GM18907 (cell line): ENCODE results near the gene ARMS2.

Source experiments
- ATAC-seq: cut with Tn5 transposase; IDR thresholded peaks from one replicate; pipeline ENCODE4 v1.9.1; 2021; ENCODE audit warnings: mild to moderate bottlenecking, moderate library complexity; ENCODE audit not compliant: unreplicated experiment

Gene ARMS2

DNA sequence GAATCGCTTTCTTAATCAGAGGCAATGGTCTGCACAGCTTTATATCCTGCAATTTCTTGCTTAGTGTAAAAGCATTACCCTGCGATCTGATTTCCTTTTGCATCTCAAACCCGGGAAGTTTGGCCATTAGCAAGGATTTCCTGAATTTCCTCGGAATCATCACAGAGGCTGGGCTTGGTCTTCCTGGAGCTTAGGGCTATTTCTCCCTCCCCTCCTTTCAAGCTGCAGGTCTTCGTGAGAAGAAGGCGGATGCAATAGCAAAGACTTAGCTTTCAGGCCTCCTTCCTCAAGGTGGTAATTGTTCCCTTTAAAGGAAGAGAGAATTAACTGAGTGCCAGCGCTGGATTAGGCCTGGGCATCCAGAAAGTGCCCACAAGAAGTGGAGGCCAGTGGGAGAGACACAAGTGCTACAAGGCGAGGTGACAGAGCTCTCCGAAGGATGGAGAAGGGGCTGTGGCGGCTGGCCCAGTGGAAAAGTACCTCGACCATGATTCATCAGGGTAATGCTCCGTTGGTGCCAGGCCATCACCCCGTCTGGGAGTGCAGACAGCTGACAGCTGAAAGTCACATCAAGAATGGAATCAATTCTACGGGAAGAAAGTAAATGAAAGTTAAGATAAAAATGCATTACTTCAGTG, 4.0 kb upstream of the ARMS2 start:
- ATAC-seq, result no peak

DNA sequence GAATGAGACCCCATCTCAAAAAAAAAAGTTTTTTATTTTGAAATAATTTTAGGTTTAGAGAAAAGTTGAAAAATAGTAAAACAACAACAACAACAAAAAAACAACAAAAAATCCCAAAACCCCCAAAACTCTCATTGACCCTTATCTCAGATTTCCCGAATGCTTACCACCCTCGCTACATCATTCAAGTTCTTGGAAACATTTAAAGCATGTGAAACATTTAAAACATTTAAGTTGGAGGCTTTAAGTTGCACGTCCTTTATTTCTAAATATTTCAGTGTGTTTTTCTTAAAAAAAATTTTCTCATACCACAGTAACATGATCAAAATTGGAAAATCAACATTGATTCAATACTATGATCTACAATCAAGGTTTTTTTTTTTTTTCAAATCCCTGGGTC, 382 bp upstream of the ARMS2 start:
- no peak for ATAC-seq

DNA sequence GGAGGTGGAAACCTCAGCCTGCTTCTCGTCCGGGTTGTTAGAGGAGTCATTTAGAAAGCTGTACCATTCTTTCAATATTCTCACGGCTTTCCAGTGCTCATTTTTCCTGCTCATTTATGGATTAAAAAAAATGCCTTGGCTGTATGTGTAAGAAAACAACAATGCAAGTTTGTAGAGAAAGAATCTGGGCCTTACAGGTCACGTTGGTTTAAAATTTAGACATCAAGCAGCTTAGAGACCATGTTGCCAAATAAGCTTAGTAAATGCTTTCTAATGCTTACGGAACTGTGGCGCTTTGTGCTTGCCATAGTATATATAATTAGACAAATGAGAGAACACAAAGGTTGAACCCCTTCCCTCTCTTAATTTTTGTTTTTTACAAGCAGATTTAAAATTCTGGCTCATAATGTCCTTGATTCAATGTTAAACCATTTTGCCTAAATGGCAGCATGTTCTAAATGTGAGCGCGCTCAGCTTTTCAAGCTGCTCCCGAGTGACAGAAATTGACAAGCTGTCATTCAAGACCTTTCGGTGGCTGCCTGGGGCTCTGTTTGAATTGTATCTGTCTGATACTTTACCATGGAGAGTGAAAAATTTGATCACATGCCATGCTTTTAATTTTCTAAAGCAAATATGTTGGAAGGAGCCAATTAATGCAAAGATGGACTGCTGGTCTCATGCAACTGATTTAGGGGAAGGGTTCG, 1.1 kb downstream of the ARMS2 start:
- ATAC-seq, result no peak

DNA sequence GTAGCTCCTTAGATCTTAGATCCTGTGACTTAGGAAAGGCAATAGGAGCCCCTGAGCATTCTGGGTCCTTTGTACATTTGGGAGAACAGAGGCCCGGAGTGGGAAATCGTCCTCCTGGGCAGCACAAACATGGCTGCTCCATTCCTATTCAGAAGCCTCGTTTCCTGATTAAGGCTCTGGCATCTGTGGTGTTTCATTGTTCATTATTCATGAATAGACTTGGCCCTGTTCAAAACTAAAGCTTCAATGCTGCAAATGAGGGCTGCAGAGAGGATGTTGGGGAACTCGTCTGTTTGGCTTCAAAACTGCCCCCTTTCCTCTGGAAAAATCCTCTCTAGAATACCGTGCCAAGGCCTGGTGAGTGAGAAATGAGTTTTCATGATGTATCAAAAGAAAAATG, 3.5 kb downstream of the ARMS2 start:
- no peak for ATAC-seq

DNA sequence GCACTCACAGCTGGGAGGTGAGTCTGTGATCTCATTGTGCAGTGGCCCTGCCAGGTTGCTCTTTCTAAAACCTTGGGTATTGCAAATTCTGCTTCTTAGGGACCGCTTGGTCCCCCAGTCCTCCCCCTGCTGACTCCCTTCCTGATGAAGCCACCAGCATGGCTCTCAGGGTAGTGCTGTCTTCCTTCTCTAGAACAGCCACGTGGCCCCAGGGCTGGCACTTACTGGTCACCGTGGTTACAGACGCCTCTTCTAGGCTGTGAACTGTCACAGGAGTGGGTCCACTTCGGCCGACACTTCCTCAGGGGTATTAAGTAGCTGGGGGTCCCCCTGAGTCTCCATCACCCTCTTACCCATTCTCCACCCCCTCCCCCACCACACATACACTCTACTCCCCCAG, 4.2 kb downstream of the ARMS2 start:
- ATAC-seq, result no peak

DNA sequence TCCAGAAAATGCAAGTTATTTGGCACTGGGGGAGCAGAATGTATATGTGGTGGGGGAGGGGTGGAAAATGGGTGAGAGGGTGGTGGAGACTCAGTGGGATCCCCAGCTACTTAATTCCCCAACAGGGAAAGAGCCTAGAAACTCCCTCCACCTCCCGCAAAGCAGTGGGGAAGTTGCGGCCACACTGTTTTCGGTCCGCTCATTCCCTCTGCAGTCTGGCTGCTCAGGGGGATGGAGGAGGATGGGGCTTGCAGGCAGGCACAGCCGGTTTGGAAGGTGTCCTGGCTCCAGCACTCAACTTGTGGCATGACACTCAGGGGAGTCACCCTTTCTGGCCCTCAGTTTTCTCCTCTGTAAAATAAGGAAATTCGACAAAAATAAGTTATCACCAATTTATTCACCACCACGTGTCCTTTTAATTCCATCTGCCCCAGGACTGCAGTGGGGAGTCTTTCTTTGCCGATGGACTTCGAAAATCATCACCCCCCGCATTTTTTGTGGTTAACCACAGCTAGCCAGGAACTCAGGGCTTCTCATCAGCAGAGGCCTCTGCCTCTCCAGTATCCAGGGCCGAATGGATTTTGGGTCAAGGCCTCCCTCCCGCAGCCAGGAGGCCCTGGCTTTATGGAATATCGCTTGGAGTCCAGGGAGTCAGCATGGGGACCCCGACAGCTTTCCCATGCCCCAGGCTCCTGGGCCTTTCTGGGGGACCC, 5.3 kb downstream of the ARMS2 start:
- no peak for ATAC-seq

DNA sequence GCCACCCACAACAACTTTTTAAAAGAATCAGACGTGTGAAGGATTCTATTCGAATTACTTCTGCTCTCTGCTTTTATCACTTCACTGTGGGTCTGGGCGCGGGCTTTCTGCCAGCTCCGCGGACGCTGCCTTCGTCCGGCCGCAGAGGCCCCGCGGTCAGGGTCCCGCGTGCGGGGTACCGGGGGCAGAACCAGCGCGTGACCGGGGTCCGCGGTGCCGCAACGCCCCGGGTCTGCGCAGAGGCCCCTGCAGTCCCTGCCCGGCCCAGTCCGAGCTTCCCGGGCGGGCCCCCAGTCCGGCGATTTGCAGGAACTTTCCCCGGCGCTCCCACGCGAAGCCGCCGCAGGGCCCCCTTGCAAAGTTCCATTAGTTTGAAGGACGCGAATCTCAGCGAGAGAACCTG, 6.4 kb downstream of the ARMS2 start:
- ATAC-seq, result no peak

DNA sequence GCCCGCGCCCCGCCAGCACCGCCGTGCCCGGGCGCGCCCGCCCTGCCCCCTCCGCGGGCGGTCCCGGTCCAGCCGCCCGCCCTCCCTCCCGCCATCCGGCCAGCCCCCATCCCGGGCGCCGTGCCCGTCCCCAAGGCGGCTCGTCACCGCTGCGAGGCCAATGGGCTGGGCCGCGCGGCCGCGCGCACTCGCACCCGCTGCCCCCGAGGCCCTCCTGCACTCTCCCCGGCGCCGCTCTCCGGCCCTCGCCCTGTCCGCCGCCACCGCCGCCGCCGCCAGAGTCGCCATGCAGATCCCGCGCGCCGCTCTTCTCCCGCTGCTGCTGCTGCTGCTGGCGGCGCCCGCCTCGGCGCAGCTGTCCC, 6.9 kb downstream of the ARMS2 start, which contains the start of gene HTRA1:
Gene HTRA1 (plus strand): TSS at position 187 of the 362 bp plus-strand sequence. CDS start 100 bp downstream, at position 287.
- ATAC-seq, result no peak

DNA sequence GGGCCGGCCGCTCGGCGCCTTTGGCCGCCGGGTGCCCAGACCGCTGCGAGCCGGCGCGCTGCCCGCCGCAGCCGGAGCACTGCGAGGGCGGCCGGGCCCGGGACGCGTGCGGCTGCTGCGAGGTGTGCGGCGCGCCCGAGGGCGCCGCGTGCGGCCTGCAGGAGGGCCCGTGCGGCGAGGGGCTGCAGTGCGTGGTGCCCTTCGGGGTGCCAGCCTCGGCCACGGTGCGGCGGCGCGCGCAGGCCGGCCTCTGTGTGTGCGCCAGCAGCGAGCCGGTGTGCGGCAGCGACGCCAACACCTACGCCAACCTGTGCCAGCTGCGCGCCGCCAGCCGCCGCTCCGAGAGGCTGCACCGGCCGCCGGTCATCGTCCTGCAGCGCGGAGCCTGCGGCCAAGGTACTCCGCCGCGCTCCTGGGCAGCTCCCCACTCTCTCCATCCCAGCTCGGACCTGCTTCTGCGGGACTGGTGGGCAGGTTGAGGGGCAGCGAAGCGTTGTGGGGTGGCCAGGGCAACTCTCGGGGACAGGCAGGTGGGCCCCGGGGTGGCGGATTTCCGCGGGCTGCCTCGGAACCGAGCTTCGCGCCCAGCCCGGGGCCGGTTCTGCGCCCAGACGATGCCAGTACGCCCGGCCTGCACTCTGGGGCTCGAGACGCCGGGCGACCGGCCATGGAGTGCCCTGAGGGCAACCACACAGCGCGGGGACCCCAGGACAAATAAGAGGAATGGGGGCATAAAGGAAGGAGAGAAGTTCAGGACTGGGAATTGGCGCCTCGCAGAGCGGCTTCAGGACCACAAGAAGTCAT, 7.5 kb downstream of the ARMS2 start:
- ATAC-seq, result no peak

DNA sequence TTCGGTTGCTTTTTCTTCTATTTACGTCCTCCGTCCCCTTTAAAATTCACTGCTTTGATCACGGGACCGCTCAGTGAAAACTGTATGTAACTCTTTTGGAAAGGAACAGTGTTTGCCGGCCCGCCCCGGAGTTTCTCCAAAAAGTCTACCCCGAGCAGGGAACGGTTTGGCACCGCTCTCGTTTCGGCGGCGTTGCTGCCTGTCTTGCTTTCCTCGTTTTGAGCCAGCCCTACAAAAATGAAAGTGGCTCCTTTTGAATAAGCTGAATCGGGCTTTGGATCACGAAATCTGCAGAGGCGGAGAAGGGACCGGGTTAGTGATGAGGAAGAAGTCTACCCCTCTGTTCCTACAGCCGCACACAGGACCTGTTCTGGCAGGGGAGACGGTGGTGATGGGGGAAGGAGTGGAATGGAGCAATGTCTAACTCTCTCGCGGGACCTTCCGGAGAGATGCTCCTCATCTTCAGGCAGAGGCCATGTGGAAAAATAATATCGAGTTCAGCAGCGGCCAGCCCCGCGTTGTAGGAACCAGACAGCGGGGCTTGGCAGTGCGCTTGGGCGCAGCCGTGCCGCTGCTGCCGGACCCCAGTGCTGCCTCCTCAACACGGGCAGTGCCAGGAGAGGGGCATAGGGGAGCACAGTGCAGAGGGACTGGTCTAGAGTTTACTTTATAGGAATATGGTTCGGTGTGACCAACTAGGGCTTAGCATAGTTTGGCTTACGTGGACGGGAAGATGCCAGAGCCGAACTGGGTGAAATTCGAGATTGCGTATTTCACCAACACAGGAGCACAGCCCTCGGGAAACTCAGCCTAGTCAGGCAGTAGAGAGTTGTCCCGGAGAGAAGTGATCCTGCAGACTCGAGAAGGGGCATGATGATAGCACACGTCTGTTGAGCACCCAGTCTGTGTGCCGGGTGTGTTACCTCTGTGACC, 8.3 kb downstream of the ARMS2 start:
- ATAC-seq, result no peak

DNA sequence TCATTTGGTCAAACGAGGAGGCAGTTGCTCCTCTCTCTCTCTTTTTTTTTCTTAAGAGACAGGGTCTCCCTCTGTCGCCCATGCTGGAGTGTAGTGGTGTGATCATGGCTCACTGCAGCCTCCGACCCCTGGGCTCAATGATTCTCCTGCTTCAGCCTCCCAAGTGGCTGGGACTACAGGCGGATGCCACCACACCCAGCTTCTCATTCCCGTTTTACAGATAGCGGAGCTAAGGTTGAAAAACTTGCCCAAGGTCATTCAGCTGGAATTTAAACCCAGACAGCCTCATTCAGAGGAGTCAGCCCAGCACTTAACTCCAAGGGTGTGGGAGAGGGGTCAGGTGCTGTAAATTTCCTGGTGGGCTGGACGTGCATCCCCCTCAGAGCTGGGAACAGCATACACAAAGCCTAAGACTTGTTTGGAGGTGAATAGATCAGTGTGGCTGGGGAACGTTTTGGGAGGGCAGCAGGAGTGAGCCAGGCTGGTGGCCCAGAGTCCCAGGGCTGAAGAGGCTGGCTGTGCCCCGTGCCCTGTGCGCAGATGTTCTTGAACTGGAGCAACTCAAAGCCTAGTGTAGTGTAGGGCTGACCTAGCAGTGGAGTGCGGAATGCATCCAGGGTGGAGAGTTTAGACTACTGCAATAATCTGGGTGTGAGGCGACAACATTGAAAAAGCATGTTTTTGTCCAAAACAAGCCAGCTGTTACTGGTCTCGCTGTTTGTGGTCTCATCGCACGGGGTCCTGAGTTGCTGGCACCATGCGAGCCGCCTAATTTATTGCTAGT, 9.2 kb downstream of the ARMS2 start:
- ATAC-seq, result no peak

DNA sequence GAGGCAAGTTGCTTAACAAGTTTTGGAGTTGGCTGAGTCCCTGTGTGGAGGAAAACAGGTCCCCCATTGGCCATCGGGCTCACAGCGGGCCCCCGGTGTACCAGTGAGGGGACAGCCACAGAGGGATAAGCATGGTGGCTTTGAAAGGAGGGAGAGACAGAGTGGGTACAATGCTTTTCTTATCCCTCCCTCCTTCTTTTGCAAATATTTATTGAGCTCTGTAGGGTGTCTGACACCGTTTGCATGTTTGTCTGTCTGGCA, 9.7 kb downstream of the ARMS2 start:
- ATAC-seq, result no peak

DNA sequence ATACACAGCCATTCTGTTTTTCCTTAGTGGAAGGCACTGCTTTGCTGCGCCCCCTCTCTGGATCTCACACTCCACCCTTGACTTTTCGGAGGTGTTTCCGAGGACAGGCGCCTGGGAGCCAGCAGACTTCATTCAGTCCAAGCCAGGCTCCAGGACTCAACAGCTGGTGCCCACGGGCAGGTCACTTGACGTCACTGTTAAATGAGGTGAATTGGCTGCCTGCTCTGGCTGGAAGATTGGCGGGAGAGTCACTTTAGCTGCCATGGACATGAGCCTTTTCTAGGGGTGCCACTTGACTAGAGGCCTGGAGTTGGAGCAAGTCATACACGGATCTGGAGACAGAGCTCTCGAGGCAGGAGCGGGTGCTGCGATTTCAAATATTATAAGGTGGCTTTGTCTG, 10.1 kb downstream of the ARMS2 start:
- ATAC-seq, result no peak

DNA sequence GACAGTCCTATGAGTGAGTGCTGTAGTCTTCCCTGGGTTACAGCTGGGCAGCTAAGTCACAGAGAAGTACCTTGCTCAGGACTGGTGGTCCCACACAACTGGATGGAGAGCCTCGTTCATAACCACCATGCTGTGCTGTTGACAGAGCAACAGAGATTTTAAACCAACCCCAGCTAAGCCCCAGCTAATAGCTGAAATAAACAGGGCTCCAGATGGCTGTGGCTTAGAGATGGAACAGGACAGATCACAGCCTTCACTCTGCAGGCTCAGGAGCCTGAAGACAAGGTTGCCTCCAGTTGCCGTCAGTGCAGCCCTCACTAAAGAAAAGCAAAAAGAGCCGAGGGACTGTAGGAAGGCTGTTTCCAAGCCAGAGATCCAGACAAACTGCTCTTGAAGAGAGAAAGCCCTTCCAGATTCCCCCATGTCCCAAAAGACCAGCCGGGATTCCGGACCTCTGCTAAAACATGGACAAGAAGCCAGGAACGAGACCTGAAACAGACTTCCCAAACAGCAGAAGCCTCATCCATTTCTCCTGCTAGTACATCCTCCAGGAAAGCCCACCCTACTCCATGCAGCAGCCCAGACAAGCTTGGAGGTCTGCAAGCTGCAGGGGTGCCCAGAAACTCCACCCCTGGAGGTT, 11.1 kb downstream of the ARMS2 start:
- no peak for ATAC-seq

DNA sequence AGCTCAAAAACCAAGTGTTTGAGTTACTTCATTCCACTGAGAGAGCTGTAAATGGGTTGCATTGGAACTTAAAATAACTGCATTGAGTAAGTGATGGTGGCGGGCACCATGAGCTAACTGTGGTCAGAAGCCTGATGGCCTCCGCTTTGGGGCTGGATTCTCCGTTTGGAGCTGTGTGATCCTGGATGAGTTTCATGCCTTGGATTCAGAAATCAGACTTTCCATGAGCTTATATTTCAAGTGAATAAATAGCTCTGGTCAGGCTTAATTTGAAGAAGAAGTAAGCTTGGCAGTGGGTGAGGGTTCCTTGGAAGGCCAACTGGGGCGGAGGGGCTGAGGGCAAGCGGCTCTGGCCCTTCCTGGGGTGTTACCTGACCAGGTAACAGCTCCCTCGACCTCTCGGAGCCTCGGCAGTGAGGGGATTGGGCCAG, 12.5 kb downstream of the ARMS2 start:
- no peak for ATAC-seq

DNA sequence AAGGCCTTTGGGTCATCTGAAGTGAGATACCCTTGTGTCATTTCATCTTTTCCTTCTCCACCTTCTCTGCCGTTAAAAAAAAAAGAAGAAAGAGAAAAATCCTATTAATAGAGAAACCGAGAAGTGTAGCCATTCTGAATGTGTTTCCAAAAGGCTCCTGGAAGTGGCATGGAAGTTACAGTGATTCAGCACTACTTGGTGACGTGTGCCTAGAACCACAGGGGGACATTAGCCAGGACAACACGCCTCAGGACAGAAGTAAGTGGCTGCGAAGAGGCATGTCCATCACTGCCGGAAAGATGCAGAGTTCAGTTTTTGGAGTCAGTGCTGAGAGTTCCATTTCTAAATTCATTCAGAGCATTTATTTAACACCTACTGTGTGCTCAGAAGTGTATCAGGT, 13.2 kb downstream of the ARMS2 start:
- ATAC-seq, result no peak

DNA sequence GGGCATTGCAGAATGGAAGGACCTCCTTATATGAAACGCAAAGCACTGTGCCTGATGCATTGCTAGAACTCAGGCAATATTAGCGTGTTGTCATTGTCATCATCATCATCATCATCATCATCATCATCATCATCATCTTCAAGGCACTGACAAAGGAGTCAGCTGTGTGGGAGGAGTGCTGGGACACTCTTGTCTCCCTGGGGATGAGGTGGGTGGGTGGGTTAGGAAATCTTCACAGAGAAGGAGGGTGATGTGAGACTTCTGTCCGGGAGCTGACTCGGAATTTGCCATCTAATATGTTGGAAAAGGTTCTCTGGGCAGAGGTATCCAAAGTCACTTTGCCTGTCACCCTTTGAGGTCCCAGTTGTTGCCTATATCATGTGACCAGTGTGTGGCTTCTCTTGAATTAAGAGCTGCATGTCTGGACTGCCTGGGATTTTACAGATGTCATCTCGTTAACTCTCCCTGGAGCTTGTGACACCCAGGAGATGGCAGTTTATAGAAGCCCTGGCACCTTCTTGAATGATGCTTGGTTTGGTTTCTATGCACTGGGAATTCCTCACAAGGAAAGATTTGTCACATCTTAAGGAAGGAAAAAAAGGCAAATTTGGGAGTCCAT, 14.0 kb downstream of the ARMS2 start:
- no peak for ATAC-seq

DNA sequence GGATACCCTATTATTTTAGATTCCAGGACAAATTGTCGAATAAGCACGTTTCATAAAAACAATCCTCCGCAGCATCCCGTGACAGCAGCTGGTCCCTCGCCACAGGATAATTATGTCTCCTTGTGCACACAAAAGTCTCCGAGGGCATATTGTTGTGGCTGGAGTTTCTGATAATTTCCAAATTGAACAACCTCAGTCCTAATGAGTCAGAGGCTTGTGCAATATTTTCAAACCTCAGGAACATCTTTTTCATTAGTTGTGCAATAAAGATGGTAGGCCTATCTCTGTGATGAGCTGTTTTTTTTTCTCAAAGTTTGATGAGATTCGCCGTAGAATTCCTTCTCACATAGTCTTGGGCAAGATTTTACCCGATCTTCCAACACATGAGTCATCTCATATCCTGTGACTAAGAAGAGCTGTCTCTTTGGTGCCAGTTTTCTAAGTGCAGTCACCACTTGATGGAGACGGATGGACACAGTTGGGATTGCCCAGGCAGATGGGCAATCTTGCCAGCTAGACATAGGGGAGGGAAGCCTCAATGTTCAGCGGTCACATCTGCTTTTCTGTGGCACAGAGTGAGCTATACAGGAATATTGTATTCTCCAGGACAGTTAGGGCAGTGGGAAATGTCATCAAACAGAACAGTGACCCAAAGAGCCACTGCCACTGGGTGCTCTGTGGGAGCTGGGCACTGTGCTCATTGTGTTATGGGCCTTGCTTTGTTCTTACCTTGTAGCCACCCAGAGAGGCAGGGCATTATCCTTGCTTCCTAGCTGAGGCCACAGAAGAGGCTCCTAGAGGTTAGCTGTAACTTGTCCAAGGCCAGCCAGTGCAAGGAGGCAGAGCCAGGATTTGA, 14.7 kb downstream of the ARMS2 start:
- no peak for ATAC-seq
